Left renal pelvis (tissue), 4 donors: ENCODE data around the gene CDC16. TPM values are rescaled to one million over a fixed set of nuclear protein-coding genes. Genes with fewer than 3 reads are reported as not detected.
"Not testable (repeated sequence)": the region's sequence is repeated elsewhere in the genome, so short reads cannot be mapped to it uniquely, and the experiment has no call there.

ENCODE experiments used
- DNase-seq, 4 donors: peaks; one replicate each; pipeline ENCODE4 v3.0.0-alpha.2; 2013; ENCODE audit warnings: low read depth in 4 of 4, low spot score in 3 of 4
- polyA plus RNA-seq, 4 donors: library from polyadenylated mRNA; unstranded; fragments of 120-200 nt; gene quantifications; one replicate each; pipeline ENCODE4 v1.2.1, GENCODE V29; 2013; ENCODE audit not compliant: insufficient read length in 4 of 4

CDC16 gene
- polyA plus RNA-seq, 4 donors, result 118 to 159 (median 122) TPM

DNA sequence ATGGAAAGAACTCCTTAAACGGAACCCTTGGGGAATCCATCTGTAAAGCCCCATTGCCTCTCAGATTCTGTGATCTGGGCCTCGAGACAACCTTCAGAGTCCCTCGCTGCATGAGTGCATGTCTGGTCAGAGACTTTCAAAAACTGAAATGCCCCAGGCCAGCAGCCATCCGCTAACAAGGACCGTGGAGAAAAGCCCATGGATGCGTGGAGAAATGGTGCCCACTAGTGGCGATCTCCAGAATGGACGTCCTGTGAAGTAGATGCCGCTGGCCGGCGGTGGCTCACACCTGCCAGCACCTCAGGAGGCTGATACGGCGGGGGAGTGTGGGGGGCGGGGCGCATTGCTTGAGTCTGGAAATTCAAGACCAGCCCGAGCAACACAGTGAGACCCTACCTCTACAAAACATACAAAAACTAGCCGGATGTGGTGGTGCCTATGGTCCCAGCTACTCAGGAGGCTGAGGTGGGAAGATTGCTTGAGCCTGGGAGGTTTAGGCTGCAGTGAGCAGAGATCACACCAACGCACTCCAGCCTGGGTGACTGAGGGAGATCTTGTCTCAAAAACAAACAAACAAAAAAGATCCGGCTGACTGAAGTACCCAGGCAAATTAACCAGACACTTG, 7.9 kb upstream of the CDC16 start:
- peak; percentile 47 to 80 (median 76) for DNase-seq

DNA sequence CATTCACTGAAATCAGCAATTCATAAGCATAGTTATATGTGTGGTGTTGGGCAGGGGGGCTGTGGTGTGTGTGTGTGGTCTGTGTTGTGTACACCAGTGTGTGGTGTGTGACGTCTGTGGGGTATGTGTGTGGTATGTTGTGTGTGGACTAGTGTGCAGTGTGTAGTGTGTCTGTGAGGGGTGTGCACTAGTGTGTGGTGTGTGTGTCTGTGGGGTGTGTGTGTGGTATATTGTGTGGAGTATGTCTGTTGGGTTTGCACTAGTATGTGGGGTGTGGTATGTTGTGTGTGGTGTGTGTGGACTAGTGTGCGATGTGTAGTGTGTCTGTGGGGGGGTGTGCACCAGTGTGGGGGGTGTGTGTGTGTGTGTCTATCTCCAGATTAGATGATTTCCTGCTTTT, 7.2 kb upstream of the CDC16 start:
- no peak for DNase-seq

GRCh38 chr13:114228176-114228575, 6.5 kb upstream of the CDC16 start:
- no peak for DNase-seq

GRCh38 chr13:114229506-114229905, 5.2 kb upstream of the CDC16 start:
- DNase-seq, result no peak

DNA sequence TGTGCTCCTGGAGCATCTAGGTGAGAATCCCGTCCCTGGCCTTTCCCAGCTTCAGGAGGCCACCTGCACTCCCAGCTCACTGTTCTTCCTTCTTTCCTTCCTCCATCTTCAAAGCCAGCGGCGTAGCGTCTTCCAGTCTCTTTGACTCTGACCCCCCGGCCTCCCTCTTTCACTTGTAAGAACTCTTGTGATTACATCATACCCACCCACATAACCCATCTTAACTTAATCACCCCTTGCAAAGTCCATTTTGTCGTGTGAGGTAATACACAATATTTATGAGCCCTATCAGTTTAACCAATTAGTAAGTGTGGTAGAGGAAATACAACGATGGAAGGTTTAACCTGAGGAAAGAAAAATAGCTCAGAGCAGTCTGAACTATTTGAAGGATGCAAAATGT, 4.6 kb upstream of the CDC16 start:
- no peak for DNase-seq

DNA sequence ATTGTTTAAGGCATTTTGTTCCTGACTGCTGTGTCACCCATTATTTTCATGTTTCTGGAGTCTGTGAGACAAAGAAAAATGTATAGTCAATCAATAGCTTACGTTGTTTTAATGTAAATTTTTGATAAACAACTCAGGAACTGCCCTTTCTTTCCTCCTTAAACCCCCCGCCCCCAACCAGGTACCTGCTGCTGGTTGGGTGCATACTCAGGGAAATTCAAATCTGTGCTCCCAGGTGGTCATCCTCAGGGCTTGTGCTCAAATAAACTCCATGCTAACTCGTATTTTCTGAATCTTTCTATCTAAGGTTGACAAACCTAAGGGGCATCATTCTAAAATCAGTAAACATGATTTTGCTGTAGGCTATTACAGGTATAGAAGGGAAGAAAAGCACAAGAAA, 4.1 kb upstream of the CDC16 start:
- no peak for DNase-seq

GRCh38 chr13:114231886-114232285, 2.8 kb upstream of the CDC16 start:
- DNase-seq, result no peak

- no peak for DNase-seq
Measured at GRCh38 chr13:114234266-114234644, 442 bp upstream of the CDC16 start.

DNA sequence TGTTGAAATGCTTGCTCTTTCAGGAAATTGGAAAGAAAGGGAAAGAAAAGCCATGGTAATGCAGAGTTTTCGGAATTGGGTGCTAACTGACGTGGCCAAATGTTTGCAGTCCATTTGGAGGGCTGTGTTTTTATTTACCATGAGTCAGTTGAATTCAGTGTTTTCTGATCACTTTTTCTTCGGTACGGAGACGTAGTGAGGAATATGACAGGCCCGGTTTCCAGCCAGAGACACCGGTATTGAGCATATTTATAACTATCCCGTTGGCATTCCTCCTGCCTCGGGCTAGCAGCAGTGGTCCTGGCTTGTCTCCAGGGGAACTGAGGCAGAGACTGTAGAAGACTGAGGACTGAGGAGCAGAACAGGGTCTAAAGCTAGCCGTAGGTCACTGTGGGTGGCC, 1.0 kb downstream of the CDC16 start:
- no peak for DNase-seq

GRCh38 chr13:114236227-114236626, 1.5 kb downstream of the CDC16 start:
- no peak for DNase-seq

DNA sequence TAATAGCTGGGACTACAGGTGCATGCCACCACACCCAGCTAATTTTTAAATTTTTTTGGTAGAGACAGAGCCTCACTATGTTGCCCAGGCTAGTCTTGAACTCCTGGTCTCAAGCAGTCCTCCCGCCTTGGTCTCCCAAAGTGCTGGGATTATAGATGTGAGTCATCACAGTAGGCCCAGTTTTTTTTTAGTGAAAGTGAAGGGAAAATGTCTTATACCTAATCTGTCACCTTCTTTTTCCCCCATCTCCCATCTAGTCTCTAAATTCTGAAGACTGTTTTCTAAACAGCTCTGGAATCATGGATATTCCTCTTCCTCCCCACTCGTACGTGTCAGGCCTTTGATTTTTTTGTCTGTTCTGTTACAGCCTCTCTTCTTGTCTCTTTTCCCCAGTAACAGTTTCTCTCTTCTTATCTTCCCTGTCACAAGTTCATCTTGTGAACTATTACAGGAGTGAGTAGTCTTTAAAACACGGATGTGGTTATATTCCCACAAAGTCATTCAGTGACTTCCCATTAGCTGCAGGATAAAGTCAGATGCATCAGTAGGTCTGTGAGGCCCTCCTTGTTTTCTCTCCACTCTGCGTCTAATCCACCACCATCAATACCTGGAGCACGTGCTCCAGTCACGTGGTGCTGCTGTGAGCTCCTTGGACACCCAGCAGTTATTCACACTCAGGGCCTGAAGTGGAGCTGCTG, 2.9 kb downstream of the CDC16 start:
- DNase-seq, result no peak

- no peak for DNase-seq
Measured at GRCh38 chr13:114241918-114242317, 7.2 kb downstream of the CDC16 start.

GRCh38 chr13:114243971-114244370, 9.3 kb downstream of the CDC16 start:
- no peak for DNase-seq

DNA sequence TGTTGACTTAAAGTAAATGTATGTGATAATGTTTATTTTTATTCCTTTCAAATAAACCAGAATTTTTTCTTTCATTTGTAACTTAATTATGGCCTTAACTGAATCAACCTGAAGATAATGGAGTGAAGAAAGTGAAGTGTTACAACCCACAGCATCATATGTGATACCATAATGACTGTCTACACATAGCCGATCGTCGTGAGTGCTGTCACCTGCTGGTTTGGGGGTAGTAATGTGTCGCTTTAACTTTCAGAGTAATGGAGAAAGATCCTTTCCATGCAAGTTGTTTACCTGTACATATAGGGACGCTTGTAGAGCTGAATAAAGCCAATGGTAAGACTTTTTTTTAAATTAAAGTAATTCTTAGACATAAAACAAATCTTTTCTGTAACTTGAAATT, 9.9 kb downstream of the CDC16 start:
- DNase-seq, result no peak

DNA sequence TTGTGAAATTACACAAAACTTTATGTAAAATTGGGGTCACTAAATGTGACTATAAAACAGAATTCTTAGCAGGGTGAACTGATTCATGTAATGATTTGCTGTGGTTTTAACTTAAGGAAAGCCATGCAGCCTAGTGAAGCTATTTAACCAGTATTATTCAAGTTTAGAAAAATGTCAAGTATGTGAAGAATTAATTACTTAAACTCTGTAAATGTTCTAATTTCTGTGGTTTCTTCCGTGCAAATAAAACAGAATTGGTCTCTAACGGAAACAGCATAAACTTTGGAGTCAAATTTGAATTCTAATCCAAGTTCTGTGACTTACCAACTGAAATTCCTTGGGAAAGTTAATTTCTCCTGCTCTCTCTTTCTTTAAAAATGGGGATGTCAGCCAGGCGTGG, 13.3 kb downstream of the CDC16 start:
- no peak for DNase-seq

DNA sequence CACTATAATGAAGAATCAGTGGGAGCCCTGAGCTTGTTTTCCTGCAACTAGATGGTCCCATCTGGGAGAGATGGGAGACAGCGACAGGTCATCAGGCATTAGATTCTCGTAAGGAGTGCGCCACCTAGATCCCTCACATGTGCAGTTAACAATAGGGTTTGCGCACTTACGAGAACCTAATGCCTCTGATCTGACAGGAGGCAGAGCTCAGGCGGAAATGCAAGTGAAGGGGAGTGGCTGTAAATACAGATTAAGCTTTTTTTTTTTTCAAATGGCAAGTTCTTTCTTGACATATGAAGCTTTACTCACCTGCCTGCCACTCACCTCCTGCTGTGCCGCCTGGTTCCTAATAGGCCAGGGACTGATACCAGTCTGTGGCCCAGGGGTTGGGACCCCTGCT, 14.4 kb downstream of the CDC16 start:
- no peak for DNase-seq

- DNase-seq, result not testable (repeated sequence)
Measured at GRCh38 chr13:114251639-114252440, 17.1 kb downstream of the CDC16 start.

- DNase-seq, result no peak
Measured at GRCh38 chr13:114256547-114256946, 21.9 kb downstream of the CDC16 start.

DNA sequence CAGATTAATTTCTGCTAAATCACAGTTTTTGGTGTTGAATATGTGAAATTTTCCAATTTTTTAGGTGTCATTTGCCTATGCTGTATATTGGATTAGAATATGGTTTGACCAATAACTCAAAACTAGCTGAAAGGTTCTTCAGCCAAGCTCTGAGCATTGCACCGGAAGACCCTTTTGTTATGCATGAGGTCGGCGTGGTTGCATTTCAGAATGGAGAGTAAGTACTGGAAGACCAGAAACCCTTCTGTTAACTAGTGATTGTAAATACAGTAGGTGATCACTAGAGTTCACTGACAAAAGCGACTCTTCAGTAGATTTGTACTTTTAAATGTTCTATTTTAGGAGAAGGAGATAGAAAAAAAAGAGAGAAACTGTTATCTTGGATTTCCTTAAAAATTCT, 22.3 kb downstream of the CDC16 start:
- no peak for DNase-seq

DNA sequence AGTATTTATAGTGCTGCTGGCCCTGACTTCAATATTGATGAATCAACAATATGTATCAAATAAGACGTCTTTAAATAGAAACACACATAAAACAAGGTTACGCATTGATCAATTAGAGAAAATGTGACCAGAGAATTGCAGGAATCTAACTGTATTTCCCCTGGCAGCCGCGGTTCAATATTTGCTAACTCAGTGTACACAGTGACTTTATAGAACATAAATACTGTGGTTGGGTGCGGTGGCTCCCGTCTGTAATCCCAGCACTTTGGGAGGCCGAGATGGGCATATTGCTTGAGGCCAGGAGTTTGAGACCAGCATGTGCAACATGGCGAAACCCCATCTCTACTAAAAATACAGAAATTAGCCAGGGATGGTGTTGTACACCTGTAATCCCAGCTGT, 23.9 kb downstream of the CDC16 start:
- no peak for DNase-seq

- no peak for DNase-seq
Measured at GRCh38 chr13:114259374-114259773, 24.7 kb downstream of the CDC16 start.

DNA sequence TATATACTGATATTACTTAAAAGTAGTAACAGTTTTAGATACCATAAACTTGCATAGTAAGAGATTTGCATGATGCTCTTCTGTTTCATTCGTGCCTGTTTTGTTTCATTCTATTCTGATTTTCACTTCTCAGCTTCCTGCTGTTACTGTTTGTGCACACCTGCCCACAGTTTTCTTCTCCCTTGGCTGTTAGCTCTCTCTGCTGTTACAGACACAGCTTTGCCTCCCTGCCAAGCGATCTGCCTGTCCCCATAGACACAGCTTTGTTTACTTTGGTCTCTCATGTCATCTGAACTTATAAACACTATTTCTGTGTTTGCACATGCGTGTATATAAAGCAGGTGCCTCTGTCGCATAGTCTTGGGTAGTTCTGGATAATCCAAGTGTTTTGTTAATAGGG, 25.3 kb downstream of the CDC16 start:
- no peak for DNase-seq
